HG02759 (cell line): ENCODE measurements around the gene SIX5.
A peak's percentile ranks its signal among the peaks of the same experiment; 100 is the strongest.
"Not testable (repeated sequence)": the region's sequence is repeated elsewhere in the genome, so short reads cannot be mapped to it uniquely, and the experiment has no call there.

Source experiments
- ATAC-seq: cut with Tn5 transposase; IDR thresholded peaks from one replicate; pipeline ENCODE4 v1.9.1; 2021; ENCODE audit warnings: mild to moderate bottlenecking, moderate library complexity; ENCODE audit not compliant: unreplicated experiment

SIX5 gene

DNA sequence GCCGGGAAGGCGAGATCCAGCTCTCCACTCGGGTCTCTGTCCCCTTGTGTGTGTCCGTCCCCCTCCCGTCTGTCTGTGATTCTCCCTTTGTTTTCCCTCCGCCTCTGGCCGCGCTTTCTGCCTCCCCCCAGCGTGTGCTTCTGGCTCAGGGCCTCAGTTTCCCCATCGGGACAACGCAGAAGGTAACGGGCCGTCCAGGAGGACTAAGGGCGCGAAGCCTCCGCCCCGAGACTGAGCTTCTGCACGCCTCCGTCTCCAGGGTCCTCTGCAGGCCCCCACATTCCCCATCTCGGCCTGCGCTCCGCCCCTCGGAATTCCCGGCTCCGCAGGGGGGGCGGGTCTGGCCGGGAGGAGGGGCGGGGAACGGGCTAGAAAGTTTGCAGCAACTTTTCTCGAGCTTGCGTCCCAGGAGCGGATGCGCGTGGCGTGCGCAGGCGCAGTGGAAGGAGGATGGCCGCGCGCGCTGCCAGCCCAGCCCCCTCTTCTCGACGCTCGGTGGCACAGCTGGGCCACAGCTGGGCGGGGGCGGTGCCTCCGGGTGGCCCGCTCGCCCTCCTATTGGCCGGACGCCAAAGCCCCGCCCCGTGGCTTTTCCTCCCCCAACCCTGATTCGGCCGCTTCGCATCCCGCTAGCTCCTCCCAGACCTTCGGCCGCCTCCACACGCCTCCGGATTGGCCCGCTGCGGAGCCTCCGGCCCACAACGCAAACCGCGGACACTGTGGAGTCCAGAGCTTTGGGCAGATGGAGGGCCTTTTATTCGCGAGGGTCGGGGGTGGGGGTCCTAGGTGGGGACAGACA lies at the start of gene SIX5:
Gene SIX5, minus strand, starts transcription at position 269 of the 799 bp plus-strand sequence. CDS start 408 bp downstream, outside the sequence.
- ATAC-seq: peak; percentile 66

DNA sequence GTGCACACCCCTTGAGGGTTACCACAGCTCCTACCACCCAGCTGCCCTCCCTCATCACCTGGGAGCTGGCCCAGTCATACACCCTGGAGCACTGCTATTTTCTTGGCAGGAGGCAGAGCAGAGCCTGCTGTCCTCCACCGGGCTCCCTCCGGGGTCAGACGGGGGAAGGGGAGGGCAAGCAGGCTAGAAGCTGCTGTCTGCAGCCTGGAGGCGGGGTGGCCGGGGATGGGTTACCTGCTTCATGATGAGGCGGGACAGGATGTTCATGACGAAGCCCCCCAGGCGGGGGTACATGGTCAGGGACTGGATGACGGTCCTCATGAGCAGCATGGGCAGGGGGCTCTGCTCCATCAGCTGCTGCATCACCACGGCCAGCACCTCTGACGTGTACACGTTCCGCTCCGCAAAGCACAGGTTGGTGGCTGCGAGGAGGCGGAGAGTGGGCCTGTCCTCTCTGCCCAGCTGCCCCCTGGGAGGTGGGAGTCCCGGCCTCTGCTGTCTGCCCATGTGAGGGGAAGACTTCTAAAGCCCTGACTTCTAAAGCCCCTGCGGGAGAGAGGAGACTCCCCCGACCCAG lies 48.8 kb upstream of the SIX5 start:
- ATAC-seq: no peak

DNA sequence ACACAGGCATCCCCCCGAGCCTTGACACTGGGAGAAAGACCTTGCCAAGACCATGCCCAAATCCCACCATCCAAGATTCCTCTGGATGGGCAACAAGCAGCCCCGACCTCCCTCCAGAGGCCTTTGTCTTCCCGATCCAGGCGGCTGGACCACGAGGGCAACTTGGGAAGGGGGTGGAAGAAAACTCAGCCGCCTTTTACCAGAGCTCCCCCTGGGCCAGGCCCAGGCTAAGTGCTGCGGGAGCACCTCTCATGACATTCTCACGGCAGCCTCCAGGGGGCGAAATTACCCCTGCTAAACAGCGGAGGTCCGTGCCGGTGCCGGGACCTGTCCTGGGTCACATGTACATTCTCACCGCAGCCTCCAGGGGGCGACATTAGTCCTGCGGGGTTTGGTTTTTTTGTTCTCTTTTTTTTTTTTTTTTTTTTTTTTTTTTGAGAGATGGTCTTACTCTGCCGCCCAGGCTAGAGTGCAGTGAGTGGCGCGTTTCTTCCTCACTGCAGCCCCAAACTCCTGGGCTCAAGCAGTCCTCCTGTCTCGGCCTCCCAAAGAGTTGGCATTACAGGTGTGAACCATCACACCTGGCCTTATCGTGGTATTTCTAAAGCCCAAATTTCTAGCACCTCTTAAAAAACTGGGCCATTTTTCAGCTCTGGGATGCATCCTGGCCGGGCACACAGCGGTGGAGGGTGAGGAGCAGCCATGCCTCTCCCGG lies 48.1 kb upstream of the SIX5 start:
- peak; percentile 91 for ATAC-seq

DNA sequence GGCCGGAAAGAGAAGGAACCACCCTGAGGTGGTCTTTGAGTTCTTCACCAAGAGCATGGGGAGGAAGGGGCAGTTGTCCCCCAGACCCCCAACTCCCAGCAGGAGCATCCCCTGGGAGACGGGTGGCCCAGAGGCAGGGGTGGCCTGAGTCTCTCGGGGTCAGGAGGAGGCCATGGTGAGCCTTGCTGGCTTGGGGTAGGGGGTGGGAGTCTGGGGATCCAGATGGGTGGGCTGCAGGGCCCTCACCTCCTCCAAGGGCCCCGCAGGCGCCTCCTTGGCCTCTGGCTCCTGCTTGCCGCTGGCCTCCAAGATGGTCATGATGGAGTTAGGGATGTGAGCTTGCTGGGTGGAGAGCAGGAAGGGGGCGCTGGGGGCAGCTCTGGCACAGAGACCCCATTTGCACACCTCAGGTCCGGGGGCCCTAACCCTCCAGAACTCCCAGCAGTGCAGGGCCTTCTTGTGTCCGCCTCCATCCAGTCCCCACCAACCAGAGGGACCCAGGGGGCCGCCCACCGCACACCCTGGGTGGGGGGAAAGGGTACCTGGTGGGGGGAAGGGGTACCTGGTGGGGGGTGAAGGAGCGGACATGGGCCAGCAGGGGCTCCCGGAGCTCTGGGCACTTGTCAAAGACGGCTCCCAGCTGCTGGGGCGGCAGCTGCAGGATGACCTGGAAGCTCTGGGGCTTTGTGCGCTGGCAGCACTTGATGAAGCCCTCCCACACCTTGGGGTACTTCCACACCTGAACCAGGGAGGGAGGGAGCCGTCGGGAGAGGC lies 47.4 kb upstream of the SIX5 start:
- no peak for ATAC-seq

DNA sequence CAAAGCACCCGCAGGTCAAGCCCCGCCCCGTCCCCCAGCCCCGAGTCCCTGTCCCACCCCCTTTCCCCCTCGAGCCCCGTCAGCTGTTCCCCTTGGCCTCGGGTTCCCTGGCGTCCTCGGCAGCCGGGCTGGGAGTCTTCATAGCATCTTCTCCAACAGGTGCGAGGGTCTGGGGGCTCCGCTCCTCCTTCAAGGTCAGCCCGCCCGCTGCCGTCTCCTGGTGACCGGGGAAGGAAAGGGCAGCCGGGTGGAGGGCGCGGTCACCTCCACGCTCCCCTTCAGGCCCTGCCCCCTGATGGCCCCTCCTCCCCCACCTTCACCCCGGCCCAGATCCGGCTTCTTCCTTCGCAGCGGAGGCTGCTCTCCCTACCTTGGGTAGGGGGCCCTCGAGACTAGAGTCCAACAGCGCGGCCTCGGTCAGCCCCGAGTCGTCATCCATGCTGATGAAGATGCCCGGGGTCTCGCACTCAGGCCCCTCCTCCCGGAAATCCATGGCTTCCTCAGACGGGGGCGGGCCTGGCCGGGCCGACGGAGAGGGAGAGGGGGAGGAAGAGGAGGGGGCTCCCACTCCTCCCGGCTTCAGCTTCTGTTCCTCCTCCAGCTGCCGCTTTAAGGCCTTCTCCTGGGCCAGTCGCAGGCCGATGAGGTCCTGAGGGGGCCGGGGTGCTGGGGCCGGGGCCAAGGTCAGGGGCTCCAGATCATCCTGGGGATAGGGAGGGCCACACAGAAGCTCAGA lies 46.6 kb upstream of the SIX5 start:
- no peak for ATAC-seq

DNA sequence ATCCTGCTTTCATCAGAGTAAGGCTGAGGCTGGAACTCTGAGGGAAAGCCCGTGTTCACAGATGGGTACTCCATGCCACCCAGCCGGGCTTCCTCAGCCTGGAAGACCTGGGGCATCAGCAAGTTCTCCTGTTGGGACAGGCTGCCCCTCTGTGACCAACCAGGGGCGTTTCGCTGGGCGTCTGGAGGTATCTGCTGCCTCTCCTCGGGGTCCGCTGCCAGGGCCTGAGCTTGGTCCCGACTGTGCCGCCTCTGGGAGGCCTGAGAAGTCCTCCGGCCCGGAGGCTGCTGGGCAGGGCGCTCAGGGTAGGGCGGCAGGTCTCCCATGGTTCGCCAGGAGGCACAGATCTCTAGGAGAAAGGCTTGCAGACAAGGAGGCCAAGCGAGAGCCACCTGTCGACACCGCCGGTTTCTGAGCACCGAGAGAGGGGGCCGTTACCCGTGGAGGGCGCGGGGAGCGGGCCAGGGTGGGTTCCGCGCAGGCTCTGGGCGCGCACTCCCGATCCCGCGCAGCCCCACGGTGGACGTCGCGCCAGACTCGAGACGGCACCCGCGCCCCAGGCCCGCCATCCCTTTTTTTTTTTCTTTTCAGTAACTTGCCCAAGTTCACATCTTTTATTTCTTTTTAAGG lies 45.9 kb upstream of the SIX5 start, which contains the start of gene RSPH6A:
Gene RSPH6A, minus strand, starts transcription at position 458 of the 630 bp plus-strand sequence. Its CDS starts 132 bp downstream, at position 326.
- no peak for ATAC-seq

DNA sequence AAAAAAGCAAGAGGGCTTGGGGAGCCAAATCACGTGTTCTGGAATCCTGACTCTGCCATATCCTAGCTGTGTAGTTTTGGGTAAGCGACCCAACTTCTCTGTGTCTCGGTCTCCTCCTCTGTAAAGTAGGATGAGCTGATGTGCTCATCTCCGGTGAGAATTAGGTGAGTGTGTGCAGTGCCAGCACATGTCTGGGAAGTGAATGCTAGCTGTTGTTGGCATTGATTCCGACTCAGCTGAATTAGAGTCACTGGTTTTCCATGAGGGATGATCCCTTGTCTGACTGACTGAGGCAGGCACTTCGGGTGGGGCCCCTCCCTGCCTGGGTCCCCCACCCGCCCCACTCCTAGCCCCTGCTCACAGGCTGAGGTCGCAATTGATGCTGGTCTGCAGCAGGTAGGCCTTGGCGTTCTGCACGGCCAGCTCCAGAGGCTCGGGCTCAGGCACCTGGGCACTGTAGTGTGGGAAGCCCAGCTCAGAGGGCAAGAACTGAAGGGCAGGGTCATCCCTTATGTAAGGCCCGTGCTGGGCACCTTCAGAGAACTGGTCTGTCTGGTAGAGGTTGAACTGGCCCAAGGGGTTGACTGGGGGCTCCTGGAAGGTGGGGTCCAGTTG lies 45.2 kb upstream of the SIX5 start:
- ATAC-seq: no peak

DNA sequence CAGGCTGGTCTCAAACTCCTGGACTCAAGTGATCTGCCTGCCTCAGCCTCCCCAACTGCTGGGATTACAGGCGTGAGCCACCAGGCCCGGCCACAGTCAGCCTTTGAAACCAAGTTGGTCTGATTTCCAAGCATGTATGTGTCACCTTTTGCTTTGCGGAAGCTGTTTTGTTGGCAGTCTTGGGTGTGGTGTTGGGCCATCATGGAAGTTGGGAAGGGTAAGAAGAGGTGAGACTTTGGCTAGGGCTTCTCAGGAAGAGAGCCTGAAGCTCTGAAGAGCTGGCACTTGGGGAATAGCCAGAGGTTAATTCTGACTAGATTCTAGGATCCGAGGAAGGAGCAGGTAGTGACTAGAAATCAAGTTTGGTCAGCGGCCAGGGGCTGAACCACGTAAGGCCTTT lies 43.2 kb upstream of the SIX5 start:
- ATAC-seq: no peak

DNA sequence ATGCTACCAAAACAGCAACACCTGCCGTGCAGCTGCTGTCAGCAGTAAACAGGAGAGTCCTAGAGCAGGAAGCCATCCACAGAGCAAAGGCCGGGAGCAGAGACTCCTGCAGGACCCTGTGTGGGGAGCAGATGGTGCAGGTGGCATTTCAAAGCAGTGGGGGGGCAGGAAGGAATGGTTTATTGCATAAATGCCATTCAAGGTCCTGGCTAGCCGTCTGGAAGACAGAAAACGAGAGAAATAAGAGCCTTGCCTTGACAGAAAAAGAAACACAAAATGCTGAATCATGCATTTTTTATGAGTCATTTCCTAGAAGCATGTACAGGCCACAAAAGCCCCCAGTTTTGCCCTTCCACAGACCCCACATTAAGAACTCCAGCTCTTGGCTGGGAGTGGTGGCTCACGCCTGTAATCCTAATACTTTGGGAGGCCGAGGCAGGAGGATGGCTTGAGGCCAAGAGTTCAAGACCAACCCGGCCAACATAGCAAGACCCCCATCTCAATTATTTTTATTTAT lies 40.6 kb upstream of the SIX5 start:
- ATAC-seq: no peak

DNA sequence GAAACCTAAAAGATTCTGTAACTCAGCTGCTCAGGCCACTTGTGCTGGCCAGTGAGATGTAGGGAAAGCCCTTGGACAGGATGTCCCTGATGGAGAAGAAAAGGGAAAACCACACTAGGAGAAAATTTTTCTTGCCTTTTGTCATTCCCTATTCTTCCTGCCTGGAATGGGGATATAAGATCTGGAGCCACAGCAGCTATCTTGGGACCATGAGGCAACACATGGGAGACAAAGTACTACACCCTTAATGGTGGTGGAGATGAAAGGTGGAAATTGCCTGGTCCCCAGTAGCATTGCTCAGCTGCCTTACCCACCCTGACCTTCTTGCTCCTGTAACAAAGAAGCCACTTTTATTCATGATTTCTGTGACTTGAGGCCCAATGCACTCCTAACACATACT lies 36.7 kb upstream of the SIX5 start:
- ATAC-seq: no peak

DNA sequence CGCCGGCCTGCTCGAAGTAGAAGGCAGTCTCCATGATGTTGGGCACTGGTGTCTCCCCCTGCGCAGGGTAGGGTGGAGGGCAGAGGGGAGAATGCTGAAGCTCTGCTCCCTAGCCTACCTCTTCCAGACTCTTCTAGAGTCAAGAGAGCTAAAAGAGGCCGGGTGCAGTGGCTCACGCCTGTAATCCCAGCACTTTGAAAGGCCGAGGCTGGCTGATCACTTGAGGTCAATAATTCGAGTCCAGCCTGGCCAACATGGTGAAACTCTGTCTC lies 35.8 kb upstream of the SIX5 start:
- no peak for ATAC-seq

DNA sequence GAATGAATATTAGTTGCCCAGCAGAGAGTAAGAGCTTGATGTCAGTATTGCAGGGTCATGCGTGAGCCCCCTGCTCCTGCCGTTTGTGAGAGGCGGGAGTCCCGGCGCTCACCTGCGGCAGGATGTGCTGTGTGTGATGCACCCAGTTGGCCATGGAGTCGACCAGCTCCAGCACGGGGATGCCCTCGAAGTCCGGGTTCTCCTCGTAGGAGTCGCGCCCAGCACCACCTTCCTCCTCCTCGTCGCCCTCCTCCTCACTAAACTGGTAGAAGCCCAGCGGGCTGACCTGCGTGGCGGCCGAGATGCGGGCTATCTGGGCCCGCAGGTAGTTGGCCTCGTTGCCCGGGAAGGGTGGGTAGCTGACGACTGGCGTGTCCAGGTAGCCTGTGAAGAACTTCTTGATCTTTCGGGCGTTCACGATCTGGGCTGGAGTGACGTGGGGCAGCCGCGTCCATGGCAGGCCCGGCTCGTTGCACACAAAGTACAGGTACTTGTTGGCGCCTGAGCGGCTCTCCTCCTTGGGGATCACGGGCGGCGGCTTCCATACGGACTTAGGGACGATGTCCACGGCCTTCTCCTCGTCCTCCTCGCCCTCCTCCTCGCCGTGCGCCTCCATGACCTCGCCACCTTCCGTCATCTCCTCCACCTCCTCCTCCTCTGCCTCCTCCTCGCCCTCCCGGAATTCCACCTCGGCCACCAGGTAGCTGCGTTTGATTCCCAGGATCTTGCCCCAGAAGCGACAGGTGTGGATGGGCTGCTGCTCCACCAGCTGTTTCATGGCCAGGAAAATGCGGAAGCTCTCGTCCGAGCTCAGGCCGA lies 35.3 kb upstream of the SIX5 start:
- no peak for ATAC-seq

DNA sequence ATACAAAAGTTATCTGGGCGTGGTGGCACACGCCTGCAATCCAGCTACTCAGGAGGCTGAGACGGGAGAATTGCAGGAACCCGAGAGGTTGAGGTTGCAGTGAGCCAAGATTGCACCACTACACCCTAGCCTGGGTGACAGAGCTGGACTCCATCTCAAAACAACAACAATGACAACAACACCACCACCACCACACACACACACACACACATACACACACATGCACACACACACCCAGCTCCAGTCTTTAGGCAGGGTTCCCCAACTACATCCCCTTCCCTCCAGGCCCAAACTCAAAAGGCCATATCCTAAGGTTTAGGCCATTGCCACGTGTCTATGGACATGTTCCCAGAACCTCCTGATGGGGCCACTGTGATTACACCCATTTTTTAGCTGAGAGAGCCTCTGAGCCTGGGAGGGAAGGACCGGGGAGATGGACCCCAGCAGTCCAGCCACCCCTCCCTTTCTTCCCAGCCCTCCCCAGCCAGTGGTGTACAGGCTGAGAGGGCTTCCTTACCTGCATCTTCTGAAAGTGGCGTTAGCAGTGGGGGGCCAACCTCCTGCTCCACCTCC lies 32.6 kb upstream of the SIX5 start:
- no peak for ATAC-seq

DNA sequence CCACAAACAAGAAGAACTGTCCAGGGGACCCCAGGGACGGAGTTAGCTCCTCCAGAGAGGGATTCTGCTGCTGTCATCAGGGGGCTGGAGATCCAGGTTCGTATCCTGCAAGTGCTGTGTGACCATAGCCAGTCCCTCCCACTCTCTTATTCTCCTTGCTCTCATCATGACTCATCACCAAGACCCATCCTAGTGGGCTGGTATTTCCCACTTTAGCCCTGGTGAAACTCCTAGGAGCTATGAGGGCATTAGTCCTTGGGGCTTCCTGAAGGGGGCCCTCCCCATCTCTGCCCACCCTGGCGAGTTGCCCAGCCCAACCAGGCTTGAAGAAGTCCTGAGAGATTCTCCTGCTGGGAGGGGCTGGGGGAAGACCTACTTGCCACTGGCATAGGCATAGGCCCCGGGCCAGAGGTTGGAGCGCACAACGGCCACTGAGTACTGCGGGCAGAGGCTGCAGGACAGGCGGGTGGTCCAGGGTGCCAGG lies 31.1 kb upstream of the SIX5 start:
- no peak for ATAC-seq

DNA sequence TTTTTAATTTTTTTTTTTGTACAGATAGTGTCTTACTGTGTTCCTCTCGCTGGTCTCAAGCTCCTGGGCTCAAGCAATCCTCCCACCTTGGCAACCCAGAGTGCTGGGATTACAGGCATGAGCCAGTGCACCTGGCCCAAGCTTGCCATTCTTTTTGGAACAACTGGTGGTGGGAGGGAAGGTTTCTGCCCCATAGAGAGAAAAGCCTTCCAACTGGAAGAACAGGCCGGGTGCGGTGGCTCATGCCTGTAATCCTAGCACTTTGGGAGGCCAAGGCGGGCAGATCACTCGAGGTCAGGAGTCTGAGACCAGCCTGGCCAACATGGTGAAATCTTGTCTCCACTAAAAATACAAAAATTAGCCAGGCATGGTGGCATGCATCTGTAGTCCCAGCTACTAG lies 30.5 kb upstream of the SIX5 start:
- not testable (repeated sequence) for ATAC-seq

DNA sequence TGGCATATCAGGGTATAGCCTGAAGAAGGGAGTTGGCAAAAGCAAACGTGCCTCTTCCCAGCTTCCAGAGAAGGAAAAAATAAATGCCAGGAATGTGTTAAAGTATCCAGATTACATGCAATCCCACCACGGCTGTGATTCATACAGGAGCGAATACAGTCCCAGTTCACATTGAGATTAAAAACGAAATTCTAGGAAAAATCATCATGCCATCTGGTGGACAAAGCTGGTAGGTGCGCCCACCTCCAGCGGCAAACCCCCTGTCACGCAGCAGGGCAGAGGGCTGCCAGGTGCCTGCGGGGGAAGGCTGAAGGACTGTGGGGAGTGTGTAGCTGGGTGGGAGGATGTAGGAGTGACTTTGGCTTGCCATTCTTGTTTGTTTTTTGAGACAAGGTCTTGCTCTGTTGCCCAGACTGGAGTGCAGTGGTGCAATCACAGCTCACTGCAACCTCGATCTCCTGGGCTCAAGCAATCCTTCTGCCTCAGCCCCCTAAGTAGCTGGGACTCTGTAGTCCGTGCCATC lies 30.0 kb upstream of the SIX5 start:
- ATAC-seq: no peak

DNA sequence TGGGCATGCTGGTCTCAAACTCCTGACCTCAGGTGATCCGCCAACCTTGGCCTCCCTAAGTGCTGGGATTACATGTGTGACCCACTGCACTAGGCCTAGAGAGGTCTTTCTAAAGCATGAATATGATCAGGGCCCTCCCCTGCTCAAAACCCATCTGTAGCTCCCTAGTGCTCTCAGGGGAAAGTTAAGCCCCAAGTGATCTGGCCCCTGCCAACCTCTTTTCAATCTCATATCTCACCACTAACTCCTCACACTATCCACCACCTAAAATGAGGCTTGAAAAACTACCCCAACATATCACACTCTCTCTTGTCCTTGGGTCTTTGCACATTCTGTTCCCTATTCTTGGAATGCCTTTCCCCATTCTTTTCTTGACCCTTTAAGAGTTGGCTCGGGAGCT lies 25.6 kb upstream of the SIX5 start:
- ATAC-seq: no peak

DNA sequence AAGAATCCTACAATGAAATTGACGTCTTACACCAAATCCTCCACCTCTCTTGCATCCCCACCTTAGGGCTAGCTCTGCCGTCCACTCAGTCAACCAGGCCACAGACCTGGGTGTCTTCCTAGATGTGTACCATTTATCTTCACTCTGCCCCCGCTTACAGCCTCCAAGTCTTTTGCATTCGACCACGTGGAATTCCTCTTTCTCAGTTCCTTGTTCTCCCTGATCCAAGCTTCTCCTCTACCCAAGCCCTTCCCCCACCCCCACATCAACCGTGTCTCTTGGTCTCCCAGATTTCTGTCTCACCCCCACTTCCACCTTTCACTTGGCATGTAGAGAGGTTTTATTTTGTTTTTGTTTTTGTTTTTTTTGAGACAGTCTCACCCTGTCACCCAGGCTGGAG lies 24.8 kb upstream of the SIX5 start:
- no peak for ATAC-seq
